ENCODE results near the gene MGAT4B.

Gene MGAT4B

GRCh38 chr5:179795863-179796833, 10.5 kb downstream of the MGAT4B start:
- Histone ChIP-seq H3K4me3 (replicated peaks; ENCODE audit: low read depth, low read length) (peak overlapping the region; percentile 72), H3K27me3 (replicated peaks; ENCODE audit: control insufficient read depth, insufficient read depth, low read length) (no peaks in the 10 kb centered on the region), H3K36me3 (ENCODE audit: control insufficient read depth, insufficient read depth, low read length) (peaks cover 15% of the 10 kb centered on the region)
- peak; percentile 88 for DNase-seq (ENCODE audit: extremely low read depth, insufficient read length)
- TF ChIP-seq CTCF (IDR thresholded peaks at IDR 0.05; ENCODE audit: insufficient read depth, low read length, poor library complexity, severe bottlenecking): peak; percentile 22

- Histone ChIP-seq H3K36me3 (ENCODE audit: control insufficient read depth, insufficient read depth, low read length) (peaks cover 14% of the 10 kb centered on the region), H3K27me3 (replicated peaks; ENCODE audit: control insufficient read depth, insufficient read depth, low read length) (no peaks in the 10 kb centered on the region), H3K4me3 (replicated peaks; ENCODE audit: low read depth, low read length) (peak overlapping the region; percentile 72)
- no peak for TF ChIP-seq CTCF (IDR thresholded peaks at IDR 0.05; ENCODE audit: insufficient read depth, low read length, poor library complexity, severe bottlenecking)
- no peak for DNase-seq (ENCODE audit: extremely low read depth, insufficient read length)
These were observed 11.4 kb downstream of the MGAT4B start for GRCh38 chr5:179795049-179795862.

GRCh38 chr5:179794575-179794974, 12.1 kb downstream of the MGAT4B start:
- Histone ChIP-seq H3K27me3 (replicated peaks; ENCODE audit: control insufficient read depth, insufficient read depth, low read length) (no peaks in the 10 kb centered on the region), H3K4me3 (replicated peaks; ENCODE audit: low read depth, low read length) (no peak overlapping the region), H3K36me3 (ENCODE audit: control insufficient read depth, insufficient read depth, low read length) (peaks cover 10% of the 10 kb centered on the region)
- DNase-seq (ENCODE audit: extremely low read depth, insufficient read length): no peak
- TF ChIP-seq CTCF (IDR thresholded peaks at IDR 0.05; ENCODE audit: insufficient read depth, low read length, poor library complexity, severe bottlenecking): no peak

GRCh38 chr5:179794171-179794570, 12.5 kb downstream of the MGAT4B start:
- Histone ChIP-seq H3K36me3 (ENCODE audit: control insufficient read depth, insufficient read depth, low read length) (peaks cover 10% of the 10 kb centered on the region), H3K4me3 (replicated peaks; ENCODE audit: low read depth, low read length) (no peak overlapping the region), H3K27me3 (replicated peaks; ENCODE audit: control insufficient read depth, insufficient read depth, low read length) (no peaks in the 10 kb centered on the region)
- no peak for DNase-seq (ENCODE audit: extremely low read depth, insufficient read length)
- no peak for TF ChIP-seq CTCF (IDR thresholded peaks at IDR 0.05; ENCODE audit: insufficient read depth, low read length, poor library complexity, severe bottlenecking)

GRCh38 chr5:179793468-179794139, 13.1 kb downstream of the MGAT4B start, which contains the start of gene LTC4S:
LTC4S (plus strand) TSS chr5:179793986; CDS start chr5:179794081, 95 bp downstream.
- no peak for DNase-seq (ENCODE audit: extremely low read depth, insufficient read length)
- no peak within 1 kb of the TSS for H3K4me3 ChIP-seq (replicated peaks; ENCODE audit: low read depth, low read length)
- TF ChIP-seq CTCF (IDR thresholded peaks at IDR 0.05; ENCODE audit: insufficient read depth, low read length, poor library complexity, severe bottlenecking): no peak
- peaks cover 7% of the 10 kb centered on the region for H3K36me3 ChIP-seq (ENCODE audit: control insufficient read depth, insufficient read depth, low read length)
- no peaks in the 10 kb centered on the region for H3K27me3 ChIP-seq (replicated peaks; ENCODE audit: control insufficient read depth, insufficient read depth, low read length)

All from GM06990 (cell line).